Measurements from ENCODE around the gene C14orf180.

The C14orf180 gene

GRCh38 chr14:104572668-104573067 is 6.9 kb upstream of the C14orf180 start:
- no peak overlapping the region for H3K27ac ChIP-seq
- TF ChIP-seq, protein P1, sequence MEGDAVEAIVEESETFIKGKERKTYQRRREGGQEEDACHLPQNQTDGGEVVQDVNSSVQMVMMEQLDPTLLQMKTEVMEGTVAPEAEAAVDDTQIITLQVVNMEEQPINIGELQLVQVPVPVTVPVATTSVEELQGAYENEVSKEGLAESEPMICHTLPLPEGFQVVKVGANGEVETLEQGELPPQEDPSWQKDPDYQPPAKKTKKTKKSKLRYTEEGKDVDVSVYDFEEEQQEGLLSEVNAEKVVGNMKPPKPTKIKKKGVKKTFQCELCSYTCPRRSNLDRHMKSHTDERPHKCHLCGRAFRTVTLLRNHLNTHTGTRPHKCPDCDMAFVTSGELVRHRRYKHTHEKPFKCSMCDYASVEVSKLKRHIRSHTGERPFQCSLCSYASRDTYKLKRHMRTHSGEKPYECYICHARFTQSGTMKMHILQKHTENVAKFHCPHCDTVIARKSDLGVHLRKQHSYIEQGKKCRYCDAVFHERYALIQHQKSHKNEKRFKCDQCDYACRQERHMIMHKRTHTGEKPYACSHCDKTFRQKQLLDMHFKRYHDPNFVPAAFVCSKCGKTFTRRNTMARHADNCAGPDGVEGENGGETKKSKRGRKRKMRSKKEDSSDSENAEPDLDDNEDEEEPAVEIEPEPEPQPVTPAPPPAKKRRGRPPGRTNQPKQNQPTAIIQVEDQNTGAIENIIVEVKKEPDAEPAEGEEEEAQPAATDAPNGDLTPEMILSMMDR (conservative IDR thresholded peaks at IDR 0.05), result no peak

- no peak overlapping the region for H3K27ac ChIP-seq
- TF ChIP-seq, protein P1 (conservative IDR thresholded peaks at IDR 0.05), result no peak
Observed at GRCh38 chr14:104573930-104574329, 5.6 kb upstream of the C14orf180 start.

DNA sequence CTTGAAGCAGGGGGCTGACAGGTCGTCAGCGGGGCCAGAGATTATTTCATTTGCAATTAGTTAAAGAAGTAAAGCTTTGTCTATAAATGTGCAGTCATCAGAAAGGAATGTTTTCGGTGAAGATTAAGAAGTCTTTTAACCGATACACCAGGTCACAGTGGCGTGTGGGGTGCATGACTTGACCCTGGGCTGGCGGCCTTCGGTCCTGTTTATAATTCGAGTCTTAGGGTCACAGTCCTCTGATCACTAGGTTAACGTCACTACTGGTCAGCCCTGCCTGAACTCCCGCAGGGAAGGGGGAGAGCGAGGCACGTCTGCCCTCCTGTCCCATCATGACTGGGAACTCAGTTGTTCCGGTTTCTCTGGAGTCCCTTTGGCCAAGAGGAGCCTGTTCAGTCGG is 5.0 kb upstream of the C14orf180 start:
- TF ChIP-seq, protein P1 (conservative IDR thresholded peaks at IDR 0.05), result no peak
- no peak overlapping the region for H3K27ac ChIP-seq

GRCh38 chr14:104574978-104575583 is 4.5 kb upstream of the C14orf180 start:
- TF ChIP-seq, protein P1 (conservative IDR thresholded peaks at IDR 0.05), result no peak
- H3K27ac ChIP-seq, result no peak overlapping the region

- H3K27ac ChIP-seq, result no peak overlapping the region
- TF ChIP-seq, protein P1 (conservative IDR thresholded peaks at IDR 0.05), result no peak
Observed at GRCh38 chr14:104576232-104576969, 3.2 kb upstream of the C14orf180 start.

GRCh38 chr14:104576970-104577332 is 2.6 kb upstream of the C14orf180 start:
- H3K27ac ChIP-seq, result no peak overlapping the region
- TF ChIP-seq, protein P1 (conservative IDR thresholded peaks at IDR 0.05), result no peak

- no peak overlapping the region for H3K27ac ChIP-seq
- TF ChIP-seq, protein P1 (conservative IDR thresholded peaks at IDR 0.05), result no peak
Observed at GRCh38 chr14:104577426-104577825, 2.1 kb upstream of the C14orf180 start.

All from VCaP (cell line).